NCI-H2196 treated with DMSO at 0.1 percent for 48 hours (cell line): ENCODE data around the gene ANXA5.

Experiments
- DNase-seq: peaks from one replicate; lab custom pipeline; 2025; ENCODE audit not compliant: unreplicated experiment; lab: John Stamatoyannopoulos, UW

Gene ANXA5

GRCh38 chr4:121712001-121712651, 15.3 kb upstream of the ANXA5 start:
- no peak for DNase-seq

- DNase-seq, result no peak
Measured at GRCh38 chr4:121711263-121712000, 14.7 kb upstream of the ANXA5 start.

- DNase-seq, result no peak
Measured at GRCh38 chr4:121709766-121710405, 13.1 kb upstream of the ANXA5 start.

GRCh38 chr4:121707344-121707743, 10.6 kb upstream of the ANXA5 start:
- DNase-seq, result no peak

GRCh38 chr4:121706595-121707021, 9.8 kb upstream of the ANXA5 start:
- no peak for DNase-seq

- DNase-seq, result no peak
Measured at GRCh38 chr4:121705521-121705920, 8.7 kb upstream of the ANXA5 start.

GRCh38 chr4:121702136-121702535, 5.4 kb upstream of the ANXA5 start:
- no peak for DNase-seq

GRCh38 chr4:121701263-121701662, 4.5 kb upstream of the ANXA5 start:
- DNase-seq, result no peak

- no peak for DNase-seq
Measured at GRCh38 chr4:121698236-121698671, 1.5 kb upstream of the ANXA5 start.

- no peak for DNase-seq
Measured at GRCh38 chr4:121697564-121697963, 784 bp upstream of the ANXA5 start.

GRCh38 chr4:121696170-121696580, 605 bp downstream of the ANXA5 start:
- DNase-seq, result no peak

GRCh38 chr4:121693886-121694285, 2.9 kb downstream of the ANXA5 start:
- no peak for DNase-seq

- DNase-seq, result no peak
Measured at GRCh38 chr4:121693450-121693849, 3.3 kb downstream of the ANXA5 start.

- DNase-seq, result no peak
Measured at GRCh38 chr4:121692261-121692660, 4.5 kb downstream of the ANXA5 start.

- no peak for DNase-seq
Measured at GRCh38 chr4:121690001-121690400, 6.8 kb downstream of the ANXA5 start.

- DNase-seq, result no peak
Measured at GRCh38 chr4:121688701-121689100, 8.1 kb downstream of the ANXA5 start.

- DNase-seq, result no peak
Measured at GRCh38 chr4:121688261-121688660, 8.5 kb downstream of the ANXA5 start.

GRCh38 chr4:121686255-121686654, 10.5 kb downstream of the ANXA5 start:
- DNase-seq, result no peak

- DNase-seq, result no peak
Measured at GRCh38 chr4:121685257-121685656, 11.5 kb downstream of the ANXA5 start.

- no peak for DNase-seq
Measured at GRCh38 chr4:121684561-121684960, 12.2 kb downstream of the ANXA5 start.

- no peak for DNase-seq
Measured at GRCh38 chr4:121684016-121684415, 12.8 kb downstream of the ANXA5 start.

- DNase-seq, result no peak
Measured at GRCh38 chr4:121680571-121680970, 16.2 kb downstream of the ANXA5 start.
